ENCODE measurements around the gene SYF2. TPM values are rescaled to one million over a fixed set of nuclear protein-coding genes. Genes with fewer than 3 reads are reported as not detected.

SYF2 gene
- total and polyA plus RNA-seq, 4 experiments from 2014 or later = 64.3 to 111 (median 74.9) TPM

GRCh38 chr1:25174363-25174729 lies 58.0 kb downstream of the SYF2 start:
- no peak overlapping the region for H3K27ac ChIP-seq (ENCODE audit: low read depth, low read length)
- H3K36me3 ChIP-seq (ENCODE audit: insufficient read depth, low read length) = no peaks in the 10 kb centered on the region
- Mint-ChIP-seq H3K4me1 (no peaks in the 10 kb centered on the region), H3K9me3 (peaks cover 0 to 10% (median 7%) of the 10 kb centered on the region in 8 donors), H3K27ac (no peak overlapping the region), H3K4me3 (no peak overlapping the region), H3K36me3 (no peaks in the 10 kb centered on the region), H3K27me3 (peaks cover 0 to 2% of the 10 kb centered on the region in 2 donors)
- H3K4me3 ChIP-seq (ENCODE audit: low read length in 2 of 2) = no peak overlapping the region
- intact Hi-C loops (cut with micrococcal nuclease) = no loop called here
- no peaks in the 10 kb centered on the region for H3K4me1 ChIP-seq (ENCODE audit: insufficient read depth, low read length)
- DNase-seq = no peak
- ChIA-PET POLR2A (ENCODE audit: partially characterized antibody) (no interaction called here), CTCF (ENCODE audit: partially characterized antibody) (no interaction called here)
- no peaks in the 10 kb centered on the region for H3K9me3 ChIP-seq (ENCODE audit: control insufficient read depth in 1 of 2, low read length in 2 of 2)
- no peaks in the 10 kb centered on the region for H3K27me3 ChIP-seq (ENCODE audit: insufficient read depth, low read length)

- peaks cover 0 to 10% (median 7%) of the 10 kb centered on the region in 8 donors for H3K9me3 Mint-ChIP-seq
- Histone ChIP-seq H3K36me3 (ENCODE audit: insufficient read depth, low read length) (no peaks in the 10 kb centered on the region), H3K4me3 (ENCODE audit: low read length in 2 of 2) (no peak overlapping the region), H3K27ac (ENCODE audit: low read depth, low read length) (no peak overlapping the region), H3K9me3 (ENCODE audit: control insufficient read depth in 1 of 2, low read length in 2 of 2) (no peaks in the 10 kb centered on the region), H3K4me1 (ENCODE audit: insufficient read depth, low read length) (no peaks in the 10 kb centered on the region), H3K27me3 (ENCODE audit: insufficient read depth, low read length) (no peaks in the 10 kb centered on the region)
- CTCF ChIA-PET (ENCODE audit: partially characterized antibody) = no interaction called here
- no peak for DNase-seq
- H3K4me3 Mint-ChIP-seq = no peak overlapping the region
- POLR2A ChIA-PET (ENCODE audit: partially characterized antibody) = no interaction called here
- intact Hi-C loops (cut with micrococcal nuclease) = no loop called here
- H3K36me3 Mint-ChIP-seq = no peaks in the 10 kb centered on the region
- H3K27me3 Mint-ChIP-seq = peaks cover 0 to 2% of the 10 kb centered on the region in 2 donors
- H3K27ac Mint-ChIP-seq = no peak overlapping the region
- H3K4me1 Mint-ChIP-seq = no peaks in the 10 kb centered on the region
Measured at GRCh38 chr1:25173809-25174340, 58.4 kb downstream of the SYF2 start.

Other genes starting within 250 kb of the SYF2 start
- 100 to 1,000 TPM; 470 to 494 TPM for gene RSRP1, start 15.0 kb upstream of the SYF2 start, total RNA-seq
- 10 to 100 TPM; 33.1 to 57.5 TPM for gene RSRP1, start 15.0 kb upstream of the SYF2 start, polyA plus RNA-seq
- under 1 TPM in 1 of 2 experiments, not detected in 1; 0.15 TPM for gene RHD, start 40.0 kb upstream of the SYF2 start, total RNA-seq
- gene RHD, start 40.0 kb upstream of the SYF2 start, polyA plus RNA-seq = under 1 TPM; 0.13 to 0.44 TPM
- 10 to 100 TPM; 90.9 to 95.3 TPM for gene TMEM50A, start 105.8 kb upstream of the SYF2 start, total RNA-seq
- 100 to 1,000 TPM; 192 to 280 TPM for gene TMEM50A, start 105.8 kb upstream of the SYF2 start, polyA plus RNA-seq
- not detected for gene RHCE, start 188.3 kb upstream of the SYF2 start, total RNA-seq
- under 1 TPM; 0.31 to 0.61 TPM for gene RHCE, start 188.3 kb upstream of the SYF2 start, polyA plus RNA-seq
- gene MACO1, start 198.4 kb upstream of the SYF2 start, total RNA-seq = 10 to 100 TPM; 20.6 TPM
- 1 to 10 TPM; 3.1 to 8.4 TPM for gene MACO1, start 198.4 kb upstream of the SYF2 start, polyA plus RNA-seq